Renal cortical epithelial cell (primary cell): Measurements from ENCODE around the gene JAM3. TPM values are rescaled to one million over a fixed set of nuclear protein-coding genes. Genes with fewer than 3 reads are reported as not detected.

ENCODE experiments used
- DNase-seq: peaks from one replicate; pipeline ENCODE4 v3.0.0-alpha.2; 2011; ENCODE audit warnings: low read depth
- total RNA-seq: library from RNA; depleted of rRNA; stranded (reverse); fragments of >200 nt; gene quantifications from 2 replicates; pipeline ENCODE4 v1.2.3, GENCODE V29; 2014

JAM3 gene
- 5.6 and 23.3 TPM in 2 replicates for total RNA-seq

GRCh38 chr11:134068829-134069425 lies at the start of gene JAM3:
TSS of gene JAM3 (plus strand) at chr11:134069072. CDS start at chr11:134069084, 12 bp downstream.
- DNase-seq, result peak; percentile 54

DNA sequence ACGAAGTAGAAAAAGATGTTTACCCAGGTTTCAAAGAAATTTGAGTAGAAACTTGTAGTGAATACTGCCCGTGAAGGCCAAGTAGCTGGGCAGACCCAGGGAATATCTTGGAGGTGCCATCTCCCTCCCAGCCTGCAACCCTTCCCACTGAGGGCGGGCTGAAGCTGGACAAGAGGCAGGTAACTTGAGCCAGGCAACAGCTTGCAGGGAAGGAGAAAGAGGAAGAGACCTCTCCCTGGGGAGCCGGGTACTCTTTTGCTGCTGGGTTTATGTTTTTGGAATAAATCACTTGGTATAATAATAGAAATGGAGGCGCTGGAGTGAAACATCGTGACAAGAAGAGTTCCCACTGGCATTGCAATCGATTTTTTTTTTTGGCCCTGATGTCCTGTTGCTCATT lies 49.4 kb upstream of the JAM3 start:
- DNase-seq, result no peak

GRCh38 chr11:134020598-134020997 lies 48.3 kb upstream of the JAM3 start:
- DNase-seq, result no peak

DNA sequence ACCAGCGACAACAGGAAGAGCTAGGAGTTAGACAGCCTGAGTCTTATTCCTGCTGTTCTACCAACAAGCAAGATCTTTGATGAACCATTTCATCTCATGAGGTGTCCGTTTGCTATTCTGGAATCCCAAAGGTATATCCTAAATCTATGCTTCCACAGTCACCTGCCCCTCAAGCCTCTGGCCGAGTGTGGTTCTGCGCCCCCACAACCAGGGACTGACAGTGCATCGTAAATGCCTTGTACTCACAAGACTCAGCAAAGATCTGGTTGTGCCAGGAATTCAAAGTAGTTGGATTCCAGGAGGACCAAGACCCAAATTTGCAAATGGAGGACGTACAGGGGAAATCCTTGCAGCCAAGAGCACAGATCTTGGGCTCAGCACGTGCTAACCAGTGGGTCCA lies 47.5 kb upstream of the JAM3 start:
- DNase-seq, result no peak

DNA sequence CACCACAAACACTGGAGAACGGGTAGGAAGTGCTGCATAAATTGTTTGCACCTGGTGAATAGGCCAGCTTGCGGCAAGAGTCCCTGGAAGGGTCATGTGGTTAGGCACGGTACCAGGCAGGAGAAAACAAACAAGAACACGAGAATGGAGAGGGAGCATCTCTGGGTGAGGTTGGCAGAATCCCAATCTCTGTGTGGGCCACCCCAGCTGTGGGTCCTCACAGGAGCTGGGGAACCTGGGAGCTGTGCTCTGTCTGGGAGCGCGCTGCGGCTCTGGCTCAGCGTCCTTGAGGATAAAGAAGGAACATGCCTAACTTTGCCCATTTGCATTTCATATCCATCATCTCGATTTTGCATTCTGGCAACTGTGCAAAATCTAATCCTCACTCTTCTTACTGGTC lies 46.1 kb upstream of the JAM3 start:
- no peak for DNase-seq

DNA sequence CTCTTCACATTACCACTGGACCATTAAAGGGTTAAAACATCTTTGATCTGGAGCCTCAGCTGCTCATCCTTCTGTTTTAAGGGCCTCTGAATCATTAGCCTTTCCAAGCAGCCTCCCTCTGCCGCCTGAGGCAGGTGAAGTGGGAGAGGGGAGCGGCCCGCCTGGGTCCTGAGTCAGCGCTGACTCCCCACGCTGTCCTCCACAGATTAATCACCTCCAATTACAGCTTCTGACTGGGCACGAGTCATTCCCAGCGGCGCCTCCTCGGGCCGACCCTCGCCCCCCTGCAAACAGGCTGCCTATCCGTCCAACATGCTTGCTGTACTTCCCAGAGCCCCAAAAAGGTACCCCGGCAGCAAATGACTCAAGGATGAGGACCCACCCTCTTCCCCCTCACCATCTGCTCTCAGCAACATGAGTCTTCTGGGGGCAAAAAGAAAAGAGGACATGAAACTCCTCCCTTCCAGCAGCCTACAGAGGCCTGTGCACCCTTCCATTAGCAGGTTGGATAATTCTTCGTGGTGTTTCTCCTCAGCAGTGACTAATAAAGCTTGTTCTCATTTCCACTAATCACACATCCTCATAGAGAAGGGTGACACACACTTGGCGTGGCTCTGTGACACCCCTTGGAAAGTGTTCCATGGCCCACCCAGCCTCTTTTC lies 44.3 kb upstream of the JAM3 start:
- DNase-seq, result peak; percentile 19

DNA sequence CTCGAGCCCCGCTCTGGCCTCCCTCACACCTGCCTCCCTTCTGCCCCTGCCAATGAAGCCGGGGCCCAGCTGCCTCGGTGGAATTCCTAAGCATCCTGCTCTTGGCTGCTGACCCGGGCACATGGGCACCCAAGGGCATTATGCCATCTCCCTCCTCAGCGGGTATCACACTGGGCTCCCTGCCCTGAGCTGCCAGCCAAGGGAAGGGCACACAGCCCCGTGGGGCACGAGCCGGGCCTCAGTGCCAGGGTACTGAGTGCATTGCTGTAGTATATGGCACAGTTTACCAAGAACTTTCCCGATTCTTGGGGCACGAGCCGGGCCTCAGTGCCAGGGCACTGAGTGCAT lies 43.8 kb upstream of the JAM3 start:
- no peak for DNase-seq

DNA sequence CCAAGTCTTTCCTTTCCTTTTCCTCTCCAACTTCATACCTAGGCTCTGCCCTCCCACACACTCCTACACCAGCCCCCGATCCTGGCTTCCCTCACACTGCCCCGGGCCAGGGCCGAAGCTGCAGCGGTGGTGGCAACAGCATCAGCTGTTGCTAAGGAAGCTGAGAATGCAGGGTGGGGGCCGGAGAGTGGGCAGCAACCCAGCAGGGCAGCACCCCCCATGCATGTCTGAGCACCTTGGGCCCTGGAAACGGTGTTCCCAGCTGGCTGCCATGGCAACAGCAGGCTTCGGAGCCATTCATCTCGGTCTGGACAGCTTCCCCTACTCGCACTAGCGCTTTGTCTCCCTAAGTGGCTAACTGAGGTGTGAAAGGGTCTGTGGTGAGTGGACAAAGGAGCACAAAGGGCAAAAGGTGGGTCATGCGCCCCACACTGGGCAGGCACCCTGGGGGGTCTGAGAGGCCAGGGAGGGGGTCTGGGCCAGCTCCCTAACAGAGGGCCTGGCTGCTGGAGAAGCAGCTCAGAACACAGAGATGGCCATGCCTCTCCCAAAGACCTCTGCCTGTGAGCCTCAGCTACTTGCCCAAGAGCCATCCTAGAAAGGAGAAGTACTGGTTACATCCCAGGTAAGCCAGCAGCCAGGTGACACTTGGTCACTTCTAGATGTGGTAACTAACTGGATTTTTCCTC lies 42.1 kb upstream of the JAM3 start:
- peak; percentile 52 for DNase-seq

DNA sequence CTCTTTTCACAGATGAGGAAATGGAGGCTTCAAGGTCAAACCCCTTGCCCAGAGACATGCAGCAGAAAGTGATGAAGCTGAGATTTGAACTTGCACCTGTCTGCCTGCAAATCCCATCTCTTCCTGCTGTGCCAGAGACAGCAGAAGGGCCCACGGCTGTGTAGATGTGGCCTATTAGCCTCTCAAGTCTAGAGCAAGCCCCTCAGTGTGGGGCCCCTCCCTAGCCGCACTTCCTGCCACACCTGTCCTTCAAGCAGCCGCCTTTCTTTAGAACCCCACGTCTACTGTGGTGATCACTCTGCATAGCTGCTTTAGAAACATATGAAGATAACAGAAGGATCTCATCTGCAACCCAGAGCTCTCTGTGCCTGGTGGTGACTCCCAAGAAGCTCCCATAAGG lies 41.2 kb upstream of the JAM3 start:
- DNase-seq, result no peak

DNA sequence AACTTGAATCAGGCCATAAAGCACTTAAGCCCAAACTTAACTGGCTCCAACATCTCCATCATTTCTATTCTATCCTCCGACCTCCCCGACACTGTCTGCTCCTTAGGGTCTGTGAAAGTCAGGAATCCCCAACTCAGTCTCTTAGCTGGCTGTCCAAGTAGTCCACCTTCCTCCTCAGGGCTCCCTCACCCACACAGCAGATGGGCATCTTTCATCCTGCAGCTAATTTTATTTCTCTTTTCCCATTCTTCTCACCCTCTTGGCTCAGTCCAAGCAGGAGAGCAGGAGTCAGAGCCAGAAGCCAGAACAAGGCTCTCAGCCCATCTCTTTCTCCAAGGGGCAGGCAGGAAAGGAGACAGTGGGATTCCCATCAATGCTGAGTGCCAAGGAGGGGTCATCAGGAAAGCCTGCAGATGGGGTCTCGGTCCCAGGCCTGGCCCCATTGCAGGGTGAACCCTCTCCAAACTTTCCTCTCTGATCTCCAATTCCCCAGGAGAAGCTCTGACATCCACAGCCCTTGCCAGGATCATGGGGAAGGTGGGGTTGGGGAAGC lies 40.4 kb upstream of the JAM3 start:
- DNase-seq, result no peak

DNA sequence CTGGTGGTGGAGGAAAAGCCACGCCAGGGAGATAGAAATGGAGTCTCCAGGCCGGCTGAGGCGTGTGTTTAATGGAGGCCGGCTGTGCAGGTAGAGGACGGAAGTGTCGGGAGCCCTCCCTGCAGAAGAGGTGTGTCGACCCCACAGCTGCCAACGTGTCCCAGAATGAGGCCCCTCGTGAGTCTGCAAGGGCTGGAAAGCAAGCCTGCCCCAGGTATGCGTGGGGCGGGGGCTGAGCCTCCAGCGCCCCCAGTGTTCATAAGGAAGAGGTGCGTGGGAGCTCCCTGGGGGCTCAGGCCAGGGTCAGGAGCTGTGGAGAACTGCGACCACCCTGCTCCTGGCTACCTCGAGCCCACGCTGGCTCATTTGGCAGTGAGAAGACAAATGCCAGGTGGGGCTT lies 38.0 kb upstream of the JAM3 start:
- DNase-seq, result no peak

GRCh38 chr11:134032043-134032442 lies 36.8 kb upstream of the JAM3 start:
- DNase-seq, result no peak

DNA sequence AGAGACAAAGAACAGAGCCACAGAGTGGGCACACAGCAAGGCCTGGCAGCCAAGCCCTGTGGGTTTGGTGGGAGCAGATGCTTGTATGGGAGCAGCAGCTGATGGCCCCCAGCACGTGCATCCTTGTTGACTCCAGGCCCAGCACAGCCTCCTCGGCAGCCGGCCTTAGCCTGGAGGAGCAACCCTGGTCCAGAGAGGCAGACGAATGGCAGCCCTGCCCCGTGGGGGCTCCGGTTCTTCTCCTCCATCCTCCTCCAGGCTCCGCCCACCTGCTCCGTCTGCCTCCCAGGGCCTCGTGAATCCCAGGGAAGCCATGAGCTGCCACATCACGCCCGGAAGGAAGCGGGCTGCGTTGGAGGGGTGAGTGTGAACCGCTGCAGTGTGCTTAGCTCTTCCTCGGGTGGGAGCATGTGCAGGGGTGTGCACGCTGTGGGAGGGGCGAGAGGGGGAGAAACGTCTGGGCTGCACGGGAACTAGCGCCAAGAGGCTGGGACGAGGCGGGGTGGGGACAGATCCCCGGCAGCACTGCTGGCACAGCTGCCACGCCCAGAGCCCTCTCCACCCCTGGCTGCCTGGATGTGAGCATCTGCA lies 36.3 kb upstream of the JAM3 start:
- DNase-seq, result no peak

GRCh38 chr11:134033276-134033675 lies 35.6 kb upstream of the JAM3 start:
- DNase-seq, result no peak

GRCh38 chr11:134033696-134034491 lies 35.0 kb upstream of the JAM3 start:
- DNase-seq, result peak; percentile 68

- no peak for DNase-seq
These were observed 34.1 kb upstream of the JAM3 start for GRCh38 chr11:134034496-134035381.

DNA sequence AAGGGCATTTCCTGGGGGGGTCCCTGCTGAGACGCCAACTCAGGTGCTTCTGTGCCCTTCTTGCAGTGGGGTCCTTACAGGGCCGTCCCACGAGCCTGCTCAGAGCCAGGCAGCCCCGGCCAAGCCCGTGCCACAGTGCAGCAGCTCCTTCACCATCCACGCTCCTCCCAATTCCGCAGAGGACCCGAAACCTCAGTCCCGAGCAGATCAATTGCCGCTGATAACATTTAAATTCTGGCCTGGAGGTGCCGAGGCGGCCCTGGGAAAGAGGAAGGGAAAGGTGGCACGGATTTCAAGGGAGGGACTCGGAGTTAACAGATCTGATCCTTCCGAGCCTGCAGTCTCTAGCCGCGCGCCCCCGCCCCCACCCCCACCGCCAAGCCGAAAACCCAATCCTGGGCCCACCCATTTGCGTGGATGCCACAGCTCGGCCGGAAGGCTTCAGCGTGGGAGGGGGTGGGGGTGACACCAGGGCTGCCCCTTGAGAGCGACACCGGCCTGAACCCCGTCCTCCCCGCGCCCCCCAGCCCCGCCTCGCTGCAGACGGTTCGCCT lies 32.3 kb upstream of the JAM3 start:
- DNase-seq, result no peak

DNA sequence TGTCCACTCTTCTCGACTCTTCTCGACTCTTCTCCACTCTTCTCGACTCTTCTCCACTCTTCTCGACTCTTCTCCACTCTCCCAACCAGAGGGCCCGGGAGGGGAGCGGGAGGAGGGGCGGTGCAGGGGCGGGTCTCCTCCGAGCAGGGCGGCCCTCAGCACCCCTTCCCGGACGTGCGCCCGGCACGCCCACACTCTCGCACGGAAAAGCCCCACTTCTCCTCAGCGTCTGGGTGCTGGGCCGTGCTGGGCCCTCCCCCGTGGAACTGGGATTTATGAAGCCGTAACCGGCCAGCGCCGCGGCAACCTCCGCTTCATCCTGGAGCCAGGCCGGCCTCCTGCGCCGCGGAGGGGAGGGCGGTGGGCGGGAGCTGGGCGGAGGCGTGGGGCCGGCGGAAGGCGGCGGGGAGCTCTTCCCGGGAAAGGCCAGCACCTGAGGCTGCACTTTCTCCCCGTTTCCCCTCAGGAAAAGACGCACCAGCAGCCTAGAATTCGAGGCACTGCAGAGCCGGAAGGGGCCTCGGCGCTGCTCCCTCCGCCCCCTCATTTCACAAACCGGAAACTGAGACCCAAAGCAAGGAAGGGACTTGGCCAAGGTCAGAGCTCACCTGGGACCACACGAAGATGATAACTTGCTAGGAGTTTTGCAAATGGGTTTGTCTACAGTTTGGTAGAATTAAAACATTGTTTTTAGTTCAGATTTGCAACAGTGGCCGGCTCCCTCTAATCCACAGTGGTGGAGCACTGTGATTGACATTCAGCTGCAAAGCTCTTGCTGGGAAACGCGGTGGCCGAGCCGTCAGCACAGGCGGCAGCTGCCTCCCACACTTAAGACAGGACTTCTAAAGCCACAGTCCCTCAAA lies 31.6 kb upstream of the JAM3 start:
- DNase-seq, result no peak

DNA sequence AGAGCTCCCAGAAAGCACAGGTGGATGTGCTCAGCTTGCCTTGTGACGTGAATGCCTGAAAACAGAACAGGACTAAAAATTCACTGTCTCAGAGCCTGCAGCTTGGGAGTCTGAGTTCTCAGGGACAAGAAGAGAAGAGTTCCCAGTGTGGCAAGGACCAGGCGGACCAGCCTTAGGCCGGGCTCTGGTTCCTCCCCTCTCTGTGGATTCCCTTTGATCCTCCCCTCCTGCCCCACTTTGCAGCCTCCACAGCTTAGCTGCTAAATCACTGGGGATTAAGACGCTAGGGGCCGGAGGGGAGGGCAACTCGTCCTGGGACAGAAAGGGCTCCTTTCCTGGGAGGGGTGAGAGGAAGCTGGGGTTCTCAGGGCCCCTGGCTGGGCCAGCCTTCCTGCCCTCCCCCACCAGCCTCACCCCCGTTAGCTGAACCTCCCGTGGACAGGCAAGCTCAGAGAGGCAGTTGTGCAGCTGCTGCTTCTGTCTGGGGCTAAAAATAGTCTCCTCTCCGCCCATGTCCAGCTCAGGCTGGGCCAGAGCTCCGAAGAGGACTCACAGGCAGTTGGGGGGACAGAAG lies 29.9 kb upstream of the JAM3 start:
- no peak for DNase-seq
